WTC11 (cell line): ENCODE measurements around the gene STAC. TPM values are rescaled to one million over a fixed set of nuclear protein-coding genes. Genes with fewer than 3 reads are reported as not detected.
"Not testable (repeated sequence)": the region's sequence is repeated elsewhere in the genome, so short reads cannot be mapped to it uniquely, and the experiment has no call there.

Experiments used
- ATAC-seq: fragments of 200-7000 bp; cut with Tn5 transposase; 2 replicates; pipeline ENCODE4 v1.10.0; 2021; ENCODE audit warnings: mild to moderate bottlenecking, moderate library complexity
- CTCF ChIA-PET: fragments of 300-600 bp; sonication (Branson Sonifier 250); formaldehyde crosslinking; loops from one replicate; lab custom pipeline; 2021; ENCODE audit warnings: antibody characterized with exemption; lab: Charles Lee
- POLR2A ChIA-PET: fragments of 350-600 bp; sonication (Branson Sonifier 250); formaldehyde crosslinking; loops from one replicate; lab custom pipeline; 2021; ENCODE audit warnings: antibody characterized with exemption; lab: Charles Lee
- DNase-seq: peaks from one replicate; pipeline ENCODE4 v3.0.0; 2021; ENCODE audit warnings: low spot score
- H3K27ac Mint-ChIP-seq: 2 replicates; pipeline ENCODE4 v1.8.0; 2021; ENCODE audit warnings: mixed read lengths
- H3K27me3 Mint-ChIP-seq: 2 replicates; pipeline ENCODE4 v1.8.0; 2021; ENCODE audit warnings: low read depth, mild to moderate bottlenecking, moderate library complexity, mixed read lengths
- H3K36me3 Mint-ChIP-seq: 2 replicates; pipeline ENCODE4 v1.8.0; 2021; ENCODE audit warnings: mixed read lengths
- H3K4me1 Mint-ChIP-seq: 2 replicates; pipeline ENCODE4 v1.8.0; 2022; ENCODE audit warnings: mixed read lengths
- H3K4me3 Mint-ChIP-seq: 2 replicates; pipeline ENCODE4 v1.8.0; 2021; ENCODE audit warnings: mild to moderate bottlenecking, moderate library complexity, mixed read lengths
- H3K9me3 Mint-ChIP-seq: 2 replicates; pipeline ENCODE4 v1.8.0; 2021; ENCODE audit warnings: mixed read lengths
- ETV6 ChIP-seq: sonication (generic); formaldehyde crosslinking; IDR thresholded peaks from 2 replicates; pipeline ENCODE4 v1.8.1; 2022; ENCODE audit warnings: mild to moderate bottlenecking, missing genetic modification reagents
- FOXK1 ChIP-seq: sonication (generic); formaldehyde crosslinking; IDR thresholded peaks from 2 replicates; pipeline ENCODE4 v1.8.0; 2022; ENCODE audit warnings: mild to moderate bottlenecking, moderate library complexity, missing genetic modification reagents
- IRF1 ChIP-seq: sonication (generic); formaldehyde crosslinking; IDR thresholded peaks from 2 replicates; pipeline ENCODE4 v1.8.0; 2023; ENCODE audit warnings: missing genetic modification reagents
- MLX ChIP-seq: sonication (generic); formaldehyde crosslinking; IDR thresholded peaks from 2 replicates; pipeline ENCODE4 v1.8.1; 2023; ENCODE audit warnings: mild to moderate bottlenecking, missing genetic modification reagents, moderate library complexity
- MYBL2 ChIP-seq: sonication (generic); formaldehyde crosslinking; IDR thresholded peaks from 2 replicates; pipeline ENCODE4 v1.8.1; 2023; ENCODE audit warnings: mild to moderate bottlenecking, moderate library complexity, missing genetic modification reagents
- NFE2L1 ChIP-seq: sonication (generic); formaldehyde crosslinking; IDR thresholded peaks from 2 replicates; pipeline ENCODE4 v1.8.1; 2023; ENCODE audit warnings: missing genetic modification reagents
- NFYB ChIP-seq: sonication (generic); formaldehyde crosslinking; conservative IDR thresholded peaks from 2 replicates; pipeline ENCODE4 v1.8.0; 2022; ENCODE audit warnings: low read depth, missing genetic modification reagents
- NR2C2 ChIP-seq: sonication (generic); formaldehyde crosslinking; IDR thresholded peaks from 2 replicates; pipeline ENCODE4 v1.8.0; 2022; ENCODE audit warnings: mild to moderate bottlenecking, missing genetic modification reagents
- NR3C1 ChIP-seq: sonication (generic); formaldehyde crosslinking; conservative IDR thresholded peaks from 2 replicates; pipeline ENCODE4 v1.8.1; 2023; ENCODE audit warnings: low read depth, mild to moderate bottlenecking, missing genetic modification reagents
- RORB ChIP-seq: fragments of 250-450 bp; sonication (Bioruptor Pico); IDR thresholded peaks from 2 replicates; pipeline ENCODE4 v1.9.0; 2021; ENCODE audit warnings: mild to moderate bottlenecking
- ZBTB21 ChIP-seq: sonication (generic); formaldehyde crosslinking; IDR thresholded peaks from 2 replicates; pipeline ENCODE4 v1.8.1; 2023; ENCODE audit warnings: mild to moderate bottlenecking, missing genetic modification reagents, borderline replicate concordance
- ZNF121 ChIP-seq: sonication (generic); formaldehyde crosslinking; IDR thresholded peaks from 2 replicates; pipeline ENCODE4 v1.8.0; 2023; ENCODE audit warnings: missing genetic modification reagents
- ZNF396 ChIP-seq: fragments of 250-450 bp; sonication (Bioruptor Pico); IDR thresholded peaks from 2 replicates; pipeline ENCODE4 v1.8.0; 2021; ENCODE audit warnings: mild to moderate bottlenecking, moderate library complexity, borderline replicate concordance
- ZNF671 ChIP-seq: fragments of 250-450 bp; sonication (Bioruptor Pico); IDR thresholded peaks from 2 replicates; pipeline ENCODE4 v1.8.0; 2021; ENCODE audit warnings: mild to moderate bottlenecking
- ZSCAN18 ChIP-seq: fragments of 250-450 bp; sonication (Bioruptor Pico); IDR thresholded peaks from 2 replicates; pipeline ENCODE4 v2.1.2; 2022; ENCODE audit warnings: mild to moderate bottlenecking, moderate library complexity
- total RNA-seq: library from RNA; stranded (reverse); gene quantifications from 3 replicates; pipeline ENCODE4 v1.2.3, GENCODE V29; 2021
- TF ChIP-seq, protein P1 (sequence below): fragments of 200-600 bp; IDR thresholded peaks from 2 replicates; pipeline ENCODE4 v1.8.0; 2022; ENCODE audit warnings: antibody characterized with exemption
- TF ChIP-seq, protein P2 (sequence below): sonication (generic); formaldehyde crosslinking; IDR thresholded peaks from 2 replicates; pipeline ENCODE4 v1.8.1; 2022; ENCODE audit warnings: mild to moderate bottlenecking, moderate library complexity, missing genetic modification reagents
- TF ChIP-seq, protein P3 (sequence below): fragments of 250-450 bp; sonication (Bioruptor Pico); conservative IDR thresholded peaks from 2 replicates; pipeline ENCODE4 v1.9.0; 2021; ENCODE audit warnings: mild to moderate bottlenecking
- TF ChIP-seq, protein P4 (sequence below): sonication (generic); formaldehyde crosslinking; IDR thresholded peaks from 2 replicates; pipeline ENCODE4 v1.8.1; 2023; ENCODE audit warnings: mild to moderate bottlenecking, missing genetic modification reagents, borderline replicate concordance
- TF ChIP-seq, protein P5 (sequence below): sonication (generic); formaldehyde crosslinking; IDR thresholded peaks from 2 replicates; pipeline ENCODE4 v1.8.0; 2022; ENCODE audit warnings: mild to moderate bottlenecking, missing genetic modification reagents
- TF ChIP-seq, protein P6 (sequence below): fragments of 250-450 bp; sonication (Bioruptor Pico); IDR thresholded peaks from 2 replicates; pipeline ENCODE4 v1.9.0; 2021; ENCODE audit warnings: mild to moderate bottlenecking

STAC gene
- total RNA-seq, 1 experiment from 2014 or later: 5.6 TPM

- TF ChIP-seq NFE2L1 (CRISPR knock-in tag): no peak
- no peak for TF ChIP-seq ETV6 (CRISPR knock-in tag)
- no peak for TF ChIP-seq ZNF671 (CRISPR knock-in tag)
- TF ChIP-seq, protein P1, sequence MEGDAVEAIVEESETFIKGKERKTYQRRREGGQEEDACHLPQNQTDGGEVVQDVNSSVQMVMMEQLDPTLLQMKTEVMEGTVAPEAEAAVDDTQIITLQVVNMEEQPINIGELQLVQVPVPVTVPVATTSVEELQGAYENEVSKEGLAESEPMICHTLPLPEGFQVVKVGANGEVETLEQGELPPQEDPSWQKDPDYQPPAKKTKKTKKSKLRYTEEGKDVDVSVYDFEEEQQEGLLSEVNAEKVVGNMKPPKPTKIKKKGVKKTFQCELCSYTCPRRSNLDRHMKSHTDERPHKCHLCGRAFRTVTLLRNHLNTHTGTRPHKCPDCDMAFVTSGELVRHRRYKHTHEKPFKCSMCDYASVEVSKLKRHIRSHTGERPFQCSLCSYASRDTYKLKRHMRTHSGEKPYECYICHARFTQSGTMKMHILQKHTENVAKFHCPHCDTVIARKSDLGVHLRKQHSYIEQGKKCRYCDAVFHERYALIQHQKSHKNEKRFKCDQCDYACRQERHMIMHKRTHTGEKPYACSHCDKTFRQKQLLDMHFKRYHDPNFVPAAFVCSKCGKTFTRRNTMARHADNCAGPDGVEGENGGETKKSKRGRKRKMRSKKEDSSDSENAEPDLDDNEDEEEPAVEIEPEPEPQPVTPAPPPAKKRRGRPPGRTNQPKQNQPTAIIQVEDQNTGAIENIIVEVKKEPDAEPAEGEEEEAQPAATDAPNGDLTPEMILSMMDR: no peak
- no peak for TF ChIP-seq ZNF121 (CRISPR knock-in tag)
Measured at GRCh38 chr3:36461597-36461996, 81.3 kb downstream of the STAC start (continued).

- H3K4me3 Mint-ChIP-seq, POLR2A ChIA-PET, H3K27me3 Mint-ChIP-seq, H3K9me3 Mint-ChIP-seq, DNase-seq, H3K27ac Mint-ChIP-seq, CTCF ChIA-PET, H3K36me3 Mint-ChIP-seq, ATAC-seq: not testable (repeated sequence)
- peaks cover 14% of the 10 kb centered on the region for H3K4me1 Mint-ChIP-seq
Measured at GRCh38 chr3:36472045-36472444, 91.7 kb downstream of the STAC start.

- no peaks in the 10 kb centered on the region for H3K27me3 Mint-ChIP-seq
- H3K27ac Mint-ChIP-seq: no peak overlapping the region
- H3K4me1 Mint-ChIP-seq: peaks cover 4% of the 10 kb centered on the region
- H3K9me3 Mint-ChIP-seq: peaks cover 11% of the 10 kb centered on the region
- H3K4me3 Mint-ChIP-seq: no peak overlapping the region
- POLR2A ChIA-PET: no interaction called here
- peaks cover 7% of the 10 kb centered on the region for H3K36me3 Mint-ChIP-seq
- no peak for DNase-seq
- ATAC-seq: no peak
- CTCF ChIA-PET: no interaction called here
- TF ChIP-seq ZSCAN18 (no peak), ZNF396 (CRISPR knock-in tag) (no peak), RORB (CRISPR knock-in tag) (no peak), IRF1 (CRISPR knock-in tag) (no peak), NR2C2 (CRISPR knock-in tag) (no peak), MLX (CRISPR knock-in tag) (no peak), ZNF121 (CRISPR knock-in tag) (no peak), NR3C1 (CRISPR knock-in tag) (no peak), MYBL2 (no peak), ZNF671 (CRISPR knock-in tag) (no peak), ZBTB21 (no peak), NFYB (CRISPR knock-in tag) (no peak), FOXK1 (no peak)
- TF ChIP-seq, protein P2, sequence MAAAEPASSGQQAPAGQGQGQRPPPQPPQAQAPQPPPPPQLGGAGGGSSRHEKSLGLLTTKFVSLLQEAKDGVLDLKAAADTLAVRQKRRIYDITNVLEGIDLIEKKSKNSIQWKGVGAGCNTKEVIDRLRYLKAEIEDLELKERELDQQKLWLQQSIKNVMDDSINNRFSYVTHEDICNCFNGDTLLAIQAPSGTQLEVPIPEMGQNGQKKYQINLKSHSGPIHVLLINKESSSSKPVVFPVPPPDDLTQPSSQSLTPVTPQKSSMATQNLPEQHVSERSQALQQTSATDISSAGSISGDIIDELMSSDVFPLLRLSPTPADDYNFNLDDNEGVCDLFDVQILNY (CRISPR knock-in tag): no peak
- TF ChIP-seq, protein P3, sequence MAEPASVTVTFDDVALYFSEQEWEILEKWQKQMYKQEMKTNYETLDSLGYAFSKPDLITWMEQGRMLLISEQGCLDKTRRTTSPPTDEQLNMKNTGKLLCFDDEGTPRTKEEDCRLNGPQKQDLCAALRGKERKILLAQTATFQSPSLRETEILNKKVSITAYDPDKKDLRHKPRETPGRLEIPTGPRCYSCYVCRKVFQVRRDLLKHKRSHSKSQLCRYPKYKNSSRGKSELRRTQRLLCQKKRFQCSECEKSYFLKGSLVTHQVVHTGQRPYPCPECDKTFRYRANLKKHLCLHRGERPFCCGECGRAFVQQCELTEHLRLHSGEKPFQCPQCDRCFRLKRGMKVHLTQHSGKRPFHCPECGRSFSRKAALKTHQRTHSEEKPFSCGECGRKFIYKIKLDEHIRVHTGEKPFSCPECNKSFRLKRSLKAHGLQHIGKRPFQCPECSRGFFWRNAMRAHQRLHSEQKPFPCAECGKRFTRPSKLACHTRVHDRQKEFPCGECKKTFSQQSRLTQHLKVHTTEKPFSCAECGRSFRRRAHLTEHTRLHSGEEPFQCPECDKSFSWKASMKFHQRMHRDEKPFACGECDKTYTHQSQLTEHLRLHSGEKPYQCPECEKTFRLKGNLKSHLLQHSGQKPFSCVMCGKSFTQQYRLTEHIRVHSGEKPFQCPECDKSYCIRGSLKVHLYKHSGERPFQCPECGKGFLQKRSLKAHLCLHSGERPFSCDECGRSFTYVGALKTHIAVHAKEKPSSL: no peak
- TF ChIP-seq, protein P4, sequence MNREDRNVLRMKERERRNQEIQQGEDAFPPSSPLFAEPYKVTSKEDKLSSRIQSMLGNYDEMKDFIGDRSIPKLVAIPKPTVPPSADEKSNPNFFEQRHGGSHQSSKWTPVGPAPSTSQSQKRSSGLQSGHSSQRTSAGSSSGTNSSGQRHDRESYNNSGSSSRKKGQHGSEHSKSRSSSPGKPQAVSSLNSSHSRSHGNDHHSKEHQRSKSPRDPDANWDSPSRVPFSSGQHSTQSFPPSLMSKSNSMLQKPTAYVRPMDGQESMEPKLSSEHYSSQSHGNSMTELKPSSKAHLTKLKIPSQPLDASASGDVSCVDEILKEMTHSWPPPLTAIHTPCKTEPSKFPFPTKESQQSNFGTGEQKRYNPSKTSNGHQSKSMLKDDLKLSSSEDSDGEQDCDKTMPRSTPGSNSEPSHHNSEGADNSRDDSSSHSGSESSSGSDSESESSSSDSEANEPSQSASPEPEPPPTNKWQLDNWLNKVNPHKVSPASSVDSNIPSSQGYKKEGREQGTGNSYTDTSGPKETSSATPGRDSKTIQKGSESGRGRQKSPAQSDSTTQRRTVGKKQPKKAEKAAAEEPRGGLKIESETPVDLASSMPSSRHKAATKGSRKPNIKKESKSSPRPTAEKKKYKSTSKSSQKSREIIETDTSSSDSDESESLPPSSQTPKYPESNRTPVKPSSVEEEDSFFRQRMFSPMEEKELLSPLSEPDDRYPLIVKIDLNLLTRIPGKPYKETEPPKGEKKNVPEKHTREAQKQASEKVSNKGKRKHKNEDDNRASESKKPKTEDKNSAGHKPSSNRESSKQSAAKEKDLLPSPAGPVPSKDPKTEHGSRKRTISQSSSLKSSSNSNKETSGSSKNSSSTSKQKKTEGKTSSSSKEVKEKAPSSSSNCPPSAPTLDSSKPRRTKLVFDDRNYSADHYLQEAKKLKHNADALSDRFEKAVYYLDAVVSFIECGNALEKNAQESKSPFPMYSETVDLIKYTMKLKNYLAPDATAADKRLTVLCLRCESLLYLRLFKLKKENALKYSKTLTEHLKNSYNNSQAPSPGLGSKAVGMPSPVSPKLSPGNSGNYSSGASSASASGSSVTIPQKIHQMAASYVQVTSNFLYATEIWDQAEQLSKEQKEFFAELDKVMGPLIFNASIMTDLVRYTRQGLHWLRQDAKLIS: no peak
- TF ChIP-seq, protein P5, sequence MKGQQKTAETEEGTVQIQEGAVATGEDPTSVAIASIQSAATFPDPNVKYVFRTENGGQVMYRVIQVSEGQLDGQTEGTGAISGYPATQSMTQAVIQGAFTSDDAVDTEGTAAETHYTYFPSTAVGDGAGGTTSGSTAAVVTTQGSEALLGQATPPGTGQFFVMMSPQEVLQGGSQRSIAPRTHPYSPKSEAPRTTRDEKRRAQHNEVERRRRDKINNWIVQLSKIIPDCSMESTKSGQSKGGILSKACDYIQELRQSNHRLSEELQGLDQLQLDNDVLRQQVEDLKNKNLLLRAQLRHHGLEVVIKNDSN: no peak
- TF ChIP-seq, protein P6, sequence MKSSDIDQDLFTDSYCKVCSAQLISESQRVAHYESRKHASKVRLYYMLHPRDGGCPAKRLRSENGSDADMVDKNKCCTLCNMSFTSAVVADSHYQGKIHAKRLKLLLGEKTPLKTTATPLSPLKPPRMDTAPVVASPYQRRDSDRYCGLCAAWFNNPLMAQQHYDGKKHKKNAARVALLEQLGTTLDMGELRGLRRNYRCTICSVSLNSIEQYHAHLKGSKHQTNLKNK (CRISPR knock-in tag): no peak
Measured at GRCh38 chr3:36475558-36475957, 95.3 kb downstream of the STAC start.
